Posterior vena cava (tissue), 2 donors: ENCODE data around the gene TGM4. TPM values are rescaled to one million over a fixed set of nuclear protein-coding genes. Genes with fewer than 3 reads are reported as not detected.

Experiments
- DNase-seq: peaks from one replicate; pipeline ENCODE4 v3.0.0-alpha.2; 2020; ENCODE audit warnings: low spot score
- intact Hi-C, 2 donors: fragments of 100-400 bp; cut with DNase I; formaldehyde crosslinking; loops; one replicate each; pipeline versions ENCODE4 v1.14.1 to v1.14.2; 2022 to 2023
- total RNA-seq, 2 donors: library from RNA; stranded (reverse); fragmentation: NEBNext Ultra II Directional; extraction: Animal tissue kit (Norgen Biotek cat#: 25700); gene quantifications; one replicate each; pipeline ENCODE4 v1.2.1, GENCODE V29; 2021
- donor health status: DM: yes; HTN: yes; CAD: no.
- donor health status: DM: yes; HTN: yes; CAD: no.

The TGM4 gene
- total RNA-seq, 2 donors from 2014 or later = not detected

- intact Hi-C loops = no loop called here
- DNase-seq = no peak
Measured at GRCh38 chr3:44875596-44875995, 1.2 kb downstream of the TGM4 start.

- DNase-seq = no peak
- intact Hi-C loops = no loop called here
Measured at GRCh38 chr3:44877333-44877732, 2.9 kb downstream of the TGM4 start.

- DNase-seq = no peak
Measured at GRCh38 chr3:44880284-44880683, 5.9 kb downstream of the TGM4 start.

GRCh38 chr3:44883213-44883955, 9.0 kb downstream of the TGM4 start:
- intact Hi-C loops = no loop called here

More at GRCh38 chr3:44880284-44880683, 5.9 kb downstream of the TGM4 start:
- intact Hi-C loops = no loop called here

GRCh38 chr3:44883999-44884431, 9.6 kb downstream of the TGM4 start:
- DNase-seq = no peak
- intact Hi-C loops = no loop called here

More at GRCh38 chr3:44883213-44883955, 9.0 kb downstream of the TGM4 start:
- DNase-seq = no peak

- no peak for DNase-seq
- intact Hi-C loops = no loop called here
Measured at GRCh38 chr3:44885618-44886017, 11.2 kb downstream of the TGM4 start.

- no peak for DNase-seq
- intact Hi-C loops = no loop called here
Measured at GRCh38 chr3:44886561-44886960, 12.2 kb downstream of the TGM4 start.

- intact Hi-C loops = no loop called here
- DNase-seq = no peak
Measured at GRCh38 chr3:44887101-44887500, 12.7 kb downstream of the TGM4 start.

- intact Hi-C loops = no loop called here
- DNase-seq = no peak
Measured at GRCh38 chr3:44890258-44890657, 15.8 kb downstream of the TGM4 start.

GRCh38 chr3:44890852-44891251, 16.4 kb downstream of the TGM4 start:
- no peak for DNase-seq
- intact Hi-C loops = no loop called here

- intact Hi-C loops = no loop called here
- no peak for DNase-seq
Measured at GRCh38 chr3:44892689-44893088, 18.3 kb downstream of the TGM4 start.

GRCh38 chr3:44893097-44893496, 18.7 kb downstream of the TGM4 start:
- DNase-seq = no peak
- intact Hi-C loops = no loop called here

GRCh38 chr3:44894485-44894884, 20.1 kb downstream of the TGM4 start:
- intact Hi-C loops = no loop called here
- DNase-seq = no peak

- intact Hi-C loops = no loop called here
- no peak for DNase-seq
Measured at GRCh38 chr3:44896440-44896839, 22.0 kb downstream of the TGM4 start.

- intact Hi-C loops = no loop called here
- DNase-seq = no peak
Measured at GRCh38 chr3:44899683-44900367, 25.4 kb downstream of the TGM4 start.

- intact Hi-C loops = no loop called here
- no peak for DNase-seq
Measured at GRCh38 chr3:44902628-44903027, 28.2 kb downstream of the TGM4 start.

GRCh38 chr3:44903314-44903713, 28.9 kb downstream of the TGM4 start:
- intact Hi-C loops = no loop called here
- DNase-seq = no peak

- intact Hi-C loops = no loop called here
- DNase-seq = no peak
Measured at GRCh38 chr3:44903751-44904150, 29.3 kb downstream of the TGM4 start.

- intact Hi-C loops = no loop called here
Measured at GRCh38 chr3:44905446-44906157, 31.2 kb downstream of the TGM4 start.

GRCh38 chr3:44906997-44907396, 32.6 kb downstream of the TGM4 start:
- no peak for DNase-seq
- intact Hi-C loops = no loop called here

More at GRCh38 chr3:44905446-44906157, 31.2 kb downstream of the TGM4 start:
- no peak for DNase-seq
